ENCODE measurements around the gene MGST1. TPM values are rescaled to one million over a fixed set of nuclear protein-coding genes. Genes with fewer than 3 reads are reported as not detected.
A peak's percentile ranks its signal among the peaks of the same experiment; 100 is the strongest.
"Not testable (repeated sequence)": the region's sequence is repeated elsewhere in the genome, so short reads cannot be mapped to it uniquely, and the experiment has no call there.

MGST1 gene
- total RNA-seq, 4 donors from 2014 or later: 61.2 to 301 (median 108) TPM

DNA sequence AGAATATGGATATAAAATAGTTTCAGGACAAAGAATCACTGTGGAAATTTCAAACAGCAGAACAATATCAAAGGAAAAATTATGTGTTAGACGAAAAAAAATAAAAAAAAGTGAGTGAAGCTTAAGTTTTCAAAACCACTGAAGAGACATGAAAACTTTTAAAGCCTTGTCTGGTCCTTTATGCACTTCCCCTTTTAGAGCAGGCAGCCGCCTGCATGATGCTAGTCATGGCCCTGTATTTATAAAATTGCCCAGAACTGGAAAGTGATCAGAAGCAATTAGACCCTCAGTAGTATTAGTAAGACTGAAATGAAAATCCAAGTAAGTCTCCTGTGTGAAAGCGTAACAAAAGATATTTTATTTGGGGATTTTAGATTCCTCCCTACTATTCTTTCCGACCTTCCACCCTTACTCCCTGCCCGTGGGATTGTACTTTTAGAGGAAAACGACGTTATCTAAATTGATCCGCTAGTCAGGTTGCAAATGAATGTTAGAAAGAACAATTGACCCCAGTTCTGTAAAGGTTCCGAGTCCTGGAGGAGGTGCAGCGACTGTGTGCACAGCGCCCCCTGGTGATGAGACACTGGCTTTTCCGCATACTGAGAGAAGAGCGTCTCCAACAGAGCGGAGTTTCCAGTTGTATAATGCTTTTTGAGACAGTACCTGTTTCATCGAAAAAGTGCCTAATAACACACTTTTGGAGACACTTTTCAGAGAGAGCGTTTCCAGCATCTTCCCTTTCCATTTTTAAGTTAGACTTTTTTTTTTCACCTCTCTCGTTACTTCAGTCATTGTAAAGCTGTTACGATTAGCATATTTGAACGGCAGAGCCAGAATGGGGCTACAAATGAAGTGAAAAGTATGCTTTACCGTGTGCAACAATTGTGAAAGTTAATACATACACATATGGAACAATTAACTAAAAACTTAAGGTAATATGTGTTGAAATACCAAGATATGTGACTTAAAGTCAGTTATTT lies 12.4 kb downstream of the MGST1 start:
- Histone ChIP-seq H3K27me3 (no peaks in the 10 kb centered on the region), H3K9me3 (no peaks in the 10 kb centered on the region)
- 78% methylated on average over 20 of the region's 20 CpGs for WGBS, 2 donors

DNA sequence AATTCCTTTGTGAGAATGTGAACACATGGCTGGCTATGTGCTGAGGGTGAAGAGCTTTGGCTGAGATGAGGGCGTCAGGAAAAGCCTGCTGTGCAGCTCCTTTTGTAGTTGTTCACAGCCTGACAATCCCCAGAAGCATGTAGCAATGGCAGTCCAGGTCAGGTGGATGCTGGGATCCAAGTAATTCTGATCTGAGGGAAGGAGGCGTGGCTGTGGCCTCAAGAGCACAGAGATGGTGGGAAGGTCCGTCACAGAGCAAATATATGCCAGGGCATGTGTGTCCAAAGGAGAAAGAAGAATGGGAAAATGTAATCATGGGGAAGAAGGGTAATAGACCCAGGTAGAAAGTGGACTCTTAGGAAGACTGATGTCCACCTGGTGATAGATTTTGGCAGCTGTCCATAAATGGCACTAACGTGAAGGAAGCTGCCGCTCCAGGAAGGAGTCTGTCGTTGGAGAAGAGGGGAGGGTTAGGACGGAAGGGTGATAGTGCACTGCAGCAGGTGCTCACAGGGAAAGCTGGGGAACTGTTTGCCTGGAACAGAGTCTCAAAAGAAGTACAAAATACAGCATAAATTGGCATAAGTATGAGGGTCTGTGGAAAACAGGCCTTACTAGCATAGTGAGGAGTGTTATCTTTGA lies 13.8 kb downstream of the MGST1 start:
- Histone ChIP-seq H3K4me3 (no peak overlapping the region), H3K9me3 (no peaks in the 10 kb centered on the region), H3K27me3 (no peaks in the 10 kb centered on the region), H3K27ac (no peak overlapping the region), H3K36me3 (no peaks in the 10 kb centered on the region), H3K4me1 (no peaks in the 10 kb centered on the region)
- DNase-seq (ENCODE audit: low spot score in 2 of 2): no peak
- TF ChIP-seq POLR2A (IDR thresholded peaks at IDR 0.05): no peak
- TF ChIP-seq, protein P1, sequence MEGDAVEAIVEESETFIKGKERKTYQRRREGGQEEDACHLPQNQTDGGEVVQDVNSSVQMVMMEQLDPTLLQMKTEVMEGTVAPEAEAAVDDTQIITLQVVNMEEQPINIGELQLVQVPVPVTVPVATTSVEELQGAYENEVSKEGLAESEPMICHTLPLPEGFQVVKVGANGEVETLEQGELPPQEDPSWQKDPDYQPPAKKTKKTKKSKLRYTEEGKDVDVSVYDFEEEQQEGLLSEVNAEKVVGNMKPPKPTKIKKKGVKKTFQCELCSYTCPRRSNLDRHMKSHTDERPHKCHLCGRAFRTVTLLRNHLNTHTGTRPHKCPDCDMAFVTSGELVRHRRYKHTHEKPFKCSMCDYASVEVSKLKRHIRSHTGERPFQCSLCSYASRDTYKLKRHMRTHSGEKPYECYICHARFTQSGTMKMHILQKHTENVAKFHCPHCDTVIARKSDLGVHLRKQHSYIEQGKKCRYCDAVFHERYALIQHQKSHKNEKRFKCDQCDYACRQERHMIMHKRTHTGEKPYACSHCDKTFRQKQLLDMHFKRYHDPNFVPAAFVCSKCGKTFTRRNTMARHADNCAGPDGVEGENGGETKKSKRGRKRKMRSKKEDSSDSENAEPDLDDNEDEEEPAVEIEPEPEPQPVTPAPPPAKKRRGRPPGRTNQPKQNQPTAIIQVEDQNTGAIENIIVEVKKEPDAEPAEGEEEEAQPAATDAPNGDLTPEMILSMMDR (IDR thresholded peaks at IDR 0.05): no peak
- no peak for TF ChIP-seq EP300 (IDR thresholded peaks at IDR 0.05)
- WGBS, 2 donors: 84 to 90% methylated on average over 7 of the region's 7 CpGs

More for the DNA sequence above, 12.4 kb downstream of the MGST1 start:
- peak; percentile 31 to 44 for DNase-seq (ENCODE audit: low spot score in 2 of 2)
- Histone ChIP-seq H3K4me1 (no peaks in the 10 kb centered on the region), H3K36me3 (no peaks in the 10 kb centered on the region), H3K27ac (no peak overlapping the region), H3K4me3 (no peak overlapping the region)
- no peak for TF ChIP-seq EP300 (IDR thresholded peaks at IDR 0.05)
- TF ChIP-seq, protein P1 (IDR thresholded peaks at IDR 0.05): peak in 4 of 5 experiments; percentile 23 to 51 (median 44)

DNA sequence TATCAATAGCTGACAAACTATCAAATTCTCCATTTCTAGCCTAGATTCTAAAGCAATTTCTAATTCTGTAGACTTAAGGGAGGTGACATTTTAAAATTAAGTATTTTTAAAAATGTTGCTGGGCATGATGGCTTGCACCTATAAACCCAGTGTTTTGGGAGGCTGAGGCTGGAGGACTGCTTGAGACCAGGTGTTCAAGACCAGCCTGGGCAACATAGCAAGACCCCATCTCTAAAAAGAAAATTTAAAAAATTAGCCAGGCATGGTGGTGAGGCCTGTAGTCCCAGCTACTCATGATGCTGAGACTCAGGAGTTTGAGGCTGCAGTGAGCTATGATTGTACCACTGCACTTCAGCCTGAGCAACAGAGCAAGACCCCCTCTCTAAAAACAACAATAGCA lies 15.1 kb downstream of the MGST1 start:
- no peaks in the 10 kb centered on the region for H3K4me1 ChIP-seq
- no peaks in the 10 kb centered on the region for H3K9me3 ChIP-seq
- TF ChIP-seq EP300 (IDR thresholded peaks at IDR 0.05): no peak
- TF ChIP-seq, protein P1 (IDR thresholded peaks at IDR 0.05): no peak
- no peak for TF ChIP-seq POLR2A (IDR thresholded peaks at IDR 0.05)
- no peaks in the 10 kb centered on the region for H3K36me3 ChIP-seq
- H3K4me3 ChIP-seq: no peak overlapping the region
- H3K27ac ChIP-seq: no peak overlapping the region
- H3K27me3 ChIP-seq: no peaks in the 10 kb centered on the region
- no peak for DNase-seq (ENCODE audit: low spot score in 2 of 2)

DNA sequence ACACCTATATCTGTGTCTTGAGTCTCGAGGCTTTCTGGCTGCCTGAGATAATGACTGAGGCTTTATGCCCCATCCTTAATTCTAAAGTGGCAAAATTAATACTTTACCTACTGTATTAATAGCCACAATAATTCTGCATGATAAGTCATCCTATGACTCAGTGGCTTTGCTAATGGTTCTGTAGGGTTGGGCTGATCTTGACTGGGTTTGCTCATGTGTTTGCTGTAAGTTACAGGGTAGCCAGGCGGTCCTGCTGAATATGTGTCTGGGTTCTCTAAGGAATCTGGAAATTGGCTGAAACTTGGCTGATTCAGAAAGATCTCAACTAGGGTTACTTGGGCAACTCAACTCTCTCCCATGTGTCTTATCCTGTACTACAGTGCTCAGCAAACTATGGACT lies 21.7 kb downstream of the MGST1 start:
- 86 to 89% methylated on average over 2 of the region's 2 CpGs for WGBS, 2 donors
- H3K27ac ChIP-seq: no peak overlapping the region
- DNase-seq (ENCODE audit: low spot score in 2 of 2): no peak
- H3K4me3 ChIP-seq: no peak overlapping the region
- no peaks in the 10 kb centered on the region for H3K9me3 ChIP-seq
- no peak for TF ChIP-seq POLR2A (IDR thresholded peaks at IDR 0.05)
- TF ChIP-seq EP300 (IDR thresholded peaks at IDR 0.05): no peak
- TF ChIP-seq, protein P1 (IDR thresholded peaks at IDR 0.05): no peak
- no peaks in the 10 kb centered on the region for H3K4me1 ChIP-seq
- no peaks in the 10 kb centered on the region for H3K36me3 ChIP-seq
- no peaks in the 10 kb centered on the region for H3K27me3 ChIP-seq

DNA sequence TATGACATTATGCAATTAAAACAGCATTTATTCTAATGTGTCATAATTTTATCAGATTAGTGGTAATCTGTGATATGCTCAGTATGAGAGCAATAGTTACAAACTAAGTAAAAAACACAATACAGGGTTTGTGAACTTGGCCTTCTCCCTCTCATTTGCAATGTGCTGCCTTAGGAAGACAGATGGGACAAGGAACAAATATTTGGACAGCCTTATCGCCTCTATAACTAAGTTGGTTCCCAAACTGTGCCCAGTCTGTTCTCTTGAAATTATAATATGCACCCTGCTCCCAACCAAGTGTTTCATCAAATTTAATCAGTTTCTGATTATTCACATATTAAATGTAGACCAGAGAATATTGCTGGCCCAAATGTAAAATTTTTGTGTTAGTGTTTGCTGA lies 22.7 kb downstream of the MGST1 start:
- Histone ChIP-seq H3K27me3 (no peaks in the 10 kb centered on the region), H3K9me3 (no peaks in the 10 kb centered on the region), H3K27ac (no peak overlapping the region), H3K4me3 (no peak overlapping the region), H3K4me1 (no peaks in the 10 kb centered on the region), H3K36me3 (no peaks in the 10 kb centered on the region)
- WGBS, 2 donors: 86 to 100% methylated on average over 1 of the region's 1 CpG
- no peak for DNase-seq (ENCODE audit: low spot score in 2 of 2)
- no peak for TF ChIP-seq POLR2A (IDR thresholded peaks at IDR 0.05)
- TF ChIP-seq, protein P1 (IDR thresholded peaks at IDR 0.05): no peak
- TF ChIP-seq EP300 (IDR thresholded peaks at IDR 0.05): no peak

DNA sequence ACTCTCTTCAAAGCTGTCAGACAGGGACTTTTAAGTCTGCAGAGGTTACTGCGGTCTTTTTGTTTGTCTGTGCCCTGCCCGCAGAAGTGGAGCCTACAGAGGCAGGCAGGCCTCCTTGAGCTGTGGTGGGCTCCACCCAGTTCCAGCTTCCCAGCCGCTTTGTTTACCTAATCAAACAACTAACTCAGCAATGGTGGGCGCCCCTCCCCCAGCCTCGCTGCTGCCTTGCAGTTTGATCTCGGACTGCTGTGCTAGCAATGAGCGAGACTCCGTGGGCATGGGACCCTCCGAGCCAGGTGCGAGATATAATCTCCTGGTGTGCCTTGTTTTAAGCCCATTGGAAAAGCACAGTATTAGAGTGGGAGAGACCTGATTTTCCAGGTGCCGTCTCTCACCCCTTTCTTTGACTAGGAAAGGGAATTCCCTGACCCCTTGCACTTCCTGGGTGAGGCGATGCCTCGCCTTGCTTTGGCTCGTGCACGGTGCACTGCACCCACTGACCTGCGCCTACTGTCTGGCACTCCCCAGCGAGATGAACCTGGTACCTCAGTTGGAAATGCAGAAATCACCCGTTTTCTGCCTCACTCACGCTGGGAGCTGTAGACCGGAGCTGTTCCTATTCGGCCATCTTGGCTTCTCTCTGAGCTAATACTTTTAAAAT lies 35.3 kb downstream of the MGST1 start:
- not testable (repeated sequence) for H3K27ac ChIP-seq; H3K9me3 ChIP-seq; H3K27me3 ChIP-seq; DNase-seq (ENCODE audit: low spot score in 2 of 2); H3K4me3 ChIP-seq; H3K36me3 ChIP-seq; H3K4me1 ChIP-seq
- WGBS, 2 donors: 87 to 91% methylated on average over 21 of the region's 21 CpGs

Measured in tibial nerve (tissue), 4 donors.